ENCODE measurements around the gene PCSK5.
"Not testable (repeated sequence)": the region's sequence is repeated elsewhere in the genome, so short reads cannot be mapped to it uniquely, and the experiment has no call there.

Gene PCSK5

DNA sequence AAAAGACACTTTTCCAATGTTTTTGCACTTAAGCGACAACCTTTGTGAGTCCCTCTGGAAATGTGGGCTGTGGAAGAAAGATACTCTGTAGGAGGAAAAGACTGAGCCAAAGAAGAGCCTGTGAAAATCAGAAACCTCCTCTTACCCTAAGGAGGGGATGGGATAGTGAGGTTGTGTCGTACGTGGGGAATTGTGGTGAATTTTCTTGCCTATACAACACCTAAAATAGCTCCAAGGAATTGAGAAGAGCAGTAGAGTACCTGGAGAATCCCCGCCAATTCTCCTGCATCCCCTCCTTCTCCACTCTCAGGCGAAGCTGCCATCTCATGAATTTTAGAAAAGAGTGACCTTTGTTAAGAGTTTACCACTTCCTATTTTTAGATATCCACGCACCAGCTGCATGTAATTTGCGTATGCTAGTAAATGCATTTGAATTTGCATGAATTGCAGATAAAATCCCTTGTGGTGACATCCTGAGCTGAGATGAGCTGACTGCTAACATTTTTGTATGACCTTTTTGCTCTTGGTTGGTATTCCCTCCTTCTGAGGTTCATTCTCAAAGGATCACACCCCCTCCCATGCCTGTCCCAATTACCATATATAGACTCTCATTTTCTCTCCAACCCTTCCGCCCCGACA lies 147.2 kb downstream of the PCSK5 start:
- DNase-seq, result no peak
- intact Hi-C loops (cut with DNase I), result no loop called here

DNA sequence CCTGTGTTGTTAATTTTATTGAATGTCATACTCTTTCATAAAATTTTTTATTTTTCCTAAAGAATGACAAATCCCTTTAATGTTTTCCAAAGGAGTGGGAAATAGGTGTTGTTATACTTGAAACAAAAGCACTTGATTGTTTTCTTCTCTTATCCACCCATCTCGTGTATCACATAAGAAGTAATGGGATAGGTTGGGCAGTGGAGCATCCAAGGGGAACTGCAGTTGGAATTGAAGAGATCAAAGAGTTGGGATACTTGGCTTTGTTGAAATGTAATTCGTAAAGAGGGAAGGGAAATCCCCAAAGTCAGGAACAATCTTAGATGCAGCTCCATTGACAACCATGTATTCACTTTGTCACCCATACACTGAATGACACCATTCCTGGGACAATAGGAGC lies 148.0 kb downstream of the PCSK5 start:
- DNase-seq, result no peak
- intact Hi-C loops (cut with DNase I), result no loop called here

DNA sequence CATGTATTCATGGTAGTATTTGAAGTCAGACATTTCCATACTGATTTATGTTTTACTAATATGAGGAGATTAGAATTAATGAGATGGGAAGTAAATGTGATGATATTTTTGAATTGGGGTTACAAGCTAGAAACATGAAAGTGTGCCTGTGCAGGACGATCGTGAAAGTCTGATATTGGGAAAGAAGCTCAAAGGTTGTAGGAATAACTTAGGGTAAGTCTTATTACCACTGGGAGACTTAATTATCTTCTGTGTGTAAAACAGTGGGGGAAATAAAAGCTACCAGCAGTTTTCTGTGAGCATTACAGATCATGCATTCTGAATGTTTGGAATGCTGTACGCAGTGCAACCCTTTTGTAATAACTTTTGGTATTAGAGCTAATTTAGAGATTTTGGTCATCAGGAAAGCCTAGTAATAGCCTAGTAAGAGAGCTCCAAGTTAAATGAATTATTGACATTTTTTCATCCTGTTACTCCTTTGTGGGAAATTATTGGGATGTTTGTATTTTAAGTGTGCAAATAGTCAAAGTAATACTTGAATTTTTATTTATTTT lies 153.9 kb downstream of the PCSK5 start:
- intact Hi-C loops (cut with DNase I), result no loop called here

DNA sequence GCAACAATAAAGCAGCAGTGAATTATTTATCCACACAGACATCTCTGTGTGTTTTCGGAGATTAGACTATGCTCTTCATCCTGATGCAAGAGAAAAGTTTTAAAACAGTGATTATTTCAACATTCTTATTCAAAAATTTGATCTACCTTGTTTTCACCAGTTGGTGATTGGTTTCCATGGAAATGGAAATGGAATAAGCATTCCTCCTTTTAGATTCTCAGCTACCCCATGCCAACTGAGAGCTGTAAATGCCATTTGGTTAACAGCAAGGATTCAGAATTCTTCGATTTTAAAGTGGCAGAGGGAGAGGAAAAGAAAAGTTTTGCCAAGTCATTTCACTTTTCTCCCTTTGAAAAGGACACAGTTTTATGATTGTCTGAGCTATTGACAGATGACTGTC lies 154.7 kb downstream of the PCSK5 start:
- DNase-seq, result no peak
- intact Hi-C loops (cut with DNase I), result no loop called here

More for the DNA sequence above, 153.9 kb downstream of the PCSK5 start:
- no peak for DNase-seq

DNA sequence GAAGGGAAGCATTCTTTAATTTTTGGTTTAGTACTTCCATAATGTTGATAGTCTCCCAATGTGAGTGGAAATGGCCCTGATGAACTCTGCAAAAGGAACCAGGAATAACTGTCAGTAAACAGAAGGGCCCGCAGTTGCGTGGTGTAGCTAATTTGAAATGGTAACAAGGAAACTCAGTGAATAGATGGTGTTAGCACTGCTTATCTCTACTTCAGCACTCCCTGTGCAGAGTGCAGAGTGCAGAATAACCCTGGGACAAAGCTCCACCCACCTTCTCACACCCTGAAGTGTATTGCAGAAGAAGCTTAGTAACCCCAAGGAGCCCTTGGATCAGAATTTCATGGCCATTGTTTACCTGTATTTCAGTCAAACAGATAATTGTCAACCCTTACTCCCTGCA lies 158.9 kb downstream of the PCSK5 start:
- intact Hi-C loops (cut with DNase I), result no loop called here
- no peak for DNase-seq

DNA sequence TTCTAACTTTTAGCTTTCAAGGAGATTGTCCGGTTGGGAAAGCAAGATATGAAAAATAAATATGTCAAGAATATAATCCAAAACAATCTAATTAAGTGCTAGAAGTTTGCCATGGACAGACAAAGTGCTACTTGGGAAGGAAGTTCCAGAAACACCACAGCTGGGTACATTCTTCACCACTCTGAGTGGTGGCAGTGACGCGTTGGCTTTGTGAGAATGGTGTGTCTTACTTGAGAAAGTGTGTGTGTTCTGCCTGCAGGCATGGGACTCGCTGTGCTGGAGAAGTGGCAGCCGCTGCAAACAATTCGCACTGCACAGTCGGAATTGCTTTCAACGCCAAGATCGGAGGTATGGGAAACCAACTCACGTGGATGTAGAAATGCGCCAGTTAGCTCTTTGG lies 177.2 kb downstream of the PCSK5 start:
- intact Hi-C loops (cut with DNase I), result no loop called here
- DNase-seq, result no peak

DNA sequence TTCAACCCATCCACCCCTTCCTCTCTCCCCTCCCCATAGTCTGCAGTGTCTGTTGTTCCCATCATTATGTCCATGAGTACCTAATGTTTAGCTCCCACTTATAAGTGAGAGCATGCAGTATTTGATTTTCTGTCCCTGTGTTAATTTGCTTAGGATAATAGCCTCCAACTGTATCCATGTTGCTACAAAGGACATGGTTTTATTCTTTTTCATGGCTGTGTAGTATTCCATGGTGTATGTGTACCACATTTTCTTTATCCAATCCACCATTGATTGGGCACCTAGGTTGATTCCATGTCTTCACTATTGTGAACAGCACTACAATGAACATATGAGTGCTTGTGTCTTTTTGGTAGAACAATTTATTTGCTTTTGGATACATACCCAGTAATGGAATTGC lies 187.1 kb downstream of the PCSK5 start:
- no peak for DNase-seq
- intact Hi-C loops (cut with DNase I), result no loop called here

DNA sequence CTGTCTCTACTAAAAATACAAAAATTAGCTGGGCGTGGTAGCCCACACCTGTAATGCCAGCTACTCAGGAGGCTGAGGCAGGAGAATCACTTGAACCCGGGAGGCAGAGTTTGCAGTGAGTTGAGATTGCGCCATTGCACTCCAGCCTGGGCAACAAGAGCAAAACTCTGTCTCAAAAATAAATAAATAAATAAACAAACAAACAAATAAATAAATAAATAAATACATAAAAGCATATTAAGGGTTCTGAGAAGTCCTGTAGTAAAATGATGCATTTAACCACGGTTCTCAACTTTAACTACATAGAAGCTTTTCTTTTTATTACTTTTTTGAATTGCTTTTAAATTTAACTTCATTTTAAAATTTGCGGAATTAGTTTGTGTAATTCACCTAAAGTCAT lies 190.8 kb downstream of the PCSK5 start:
- intact Hi-C loops (cut with DNase I), result not testable (repeated sequence)

DNA sequence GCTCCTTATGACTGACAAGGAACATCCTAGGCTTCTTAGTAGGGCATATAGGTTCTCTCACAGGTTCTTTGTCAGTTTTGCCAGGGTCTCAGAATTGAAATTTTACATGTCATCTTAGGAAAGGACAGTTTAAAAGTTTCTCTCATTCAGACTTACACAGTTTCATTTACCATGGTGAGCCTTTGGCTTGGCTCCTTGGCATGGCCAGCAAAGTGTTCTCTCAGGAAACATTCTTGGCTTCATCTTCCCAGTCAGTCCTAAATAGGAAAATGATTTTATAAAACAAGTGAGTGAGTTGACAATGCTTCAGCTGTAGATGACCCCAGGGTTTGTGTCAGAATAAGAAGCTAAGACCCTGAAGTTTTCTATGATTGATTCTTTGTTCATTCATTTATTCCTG lies 191.6 kb downstream of the PCSK5 start:
- no peak for DNase-seq
- intact Hi-C loops (cut with DNase I), result no loop called here

More for the DNA sequence above, 190.8 kb downstream of the PCSK5 start:
- DNase-seq, result not testable (repeated sequence)

DNA sequence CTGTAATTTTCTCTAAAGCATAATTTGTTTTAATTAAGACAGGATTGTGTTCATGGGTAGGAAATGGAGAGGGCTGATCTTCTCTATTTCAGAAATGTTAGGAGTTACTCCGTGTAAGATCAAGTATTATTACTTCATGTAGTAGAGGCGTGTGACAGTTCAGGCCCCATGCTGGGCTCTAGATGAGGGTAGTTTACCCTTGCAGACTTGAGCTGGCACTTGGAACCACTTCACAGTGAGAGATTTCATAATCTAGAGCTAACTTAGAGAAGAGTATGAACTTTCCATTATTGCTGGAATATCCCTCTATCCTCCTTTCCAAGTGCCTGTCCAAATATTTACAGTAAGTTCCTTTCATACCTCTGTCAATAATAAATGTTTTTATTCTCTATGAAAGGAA lies 195.1 kb downstream of the PCSK5 start:
- DNase-seq, result no peak
- intact Hi-C loops (cut with DNase I), result no loop called here

DNA sequence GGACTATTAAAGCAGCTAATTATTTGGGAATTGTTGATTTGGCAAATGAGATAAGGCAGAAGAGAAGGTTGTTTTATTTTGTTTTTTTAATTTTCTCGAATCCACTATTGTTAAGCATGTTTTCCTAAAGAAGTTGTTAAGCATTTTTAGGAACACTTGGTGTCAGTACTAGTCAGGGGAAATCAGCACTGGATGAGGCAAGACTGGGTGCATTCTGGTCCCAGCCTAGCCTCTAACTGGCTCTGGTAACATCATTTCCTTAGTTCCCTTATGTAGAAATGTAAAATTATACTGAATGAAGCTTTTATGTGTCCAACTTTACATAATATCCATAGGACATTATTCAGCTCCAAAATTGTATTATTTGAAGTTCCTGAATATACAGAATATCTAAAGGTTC lies 196.1 kb downstream of the PCSK5 start:
- intact Hi-C loops (cut with DNase I), result no loop called here

DNA sequence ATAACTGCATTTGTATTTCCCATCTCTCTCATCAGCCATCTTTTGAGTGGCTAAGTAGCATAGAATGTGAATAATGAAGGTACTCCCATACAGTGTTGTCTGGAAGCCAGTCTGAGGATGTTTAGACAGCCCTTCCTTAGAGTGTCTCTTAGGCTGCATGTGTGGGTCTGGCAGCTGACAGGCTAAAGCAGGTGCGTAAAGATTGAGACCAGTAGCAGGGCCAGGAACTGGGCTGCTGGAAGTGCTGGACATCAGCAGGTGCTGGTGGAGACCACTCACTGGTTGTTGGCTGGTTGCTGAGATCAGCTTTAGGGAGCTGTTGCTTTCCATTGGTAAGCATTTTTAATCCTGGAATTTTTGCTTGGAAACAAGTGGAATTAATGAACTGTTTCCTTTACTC lies 197.5 kb downstream of the PCSK5 start:
- DNase-seq, result no peak
- intact Hi-C loops (cut with DNase I), result no loop called here

More for the DNA sequence above, 196.1 kb downstream of the PCSK5 start:
- DNase-seq, result no peak

DNA sequence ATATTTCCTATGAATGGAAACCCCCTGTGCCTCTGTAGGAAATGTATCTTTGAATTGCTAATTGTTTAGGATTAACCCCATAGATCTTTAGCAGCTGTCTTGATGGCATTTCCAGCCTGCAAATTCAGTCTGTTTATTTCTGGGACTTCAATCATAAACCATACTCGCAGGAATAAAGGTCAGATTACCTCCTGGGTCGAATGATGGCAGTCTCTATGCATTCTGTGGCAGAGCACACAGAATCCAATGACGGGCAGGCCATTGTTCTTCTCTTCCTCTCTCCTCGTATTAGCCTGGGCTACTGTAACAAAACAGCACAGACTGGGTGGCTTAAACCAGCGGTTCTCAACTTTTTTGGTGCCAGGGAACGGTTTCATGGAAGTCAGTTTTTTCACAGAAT lies 199.9 kb downstream of the PCSK5 start:
- intact Hi-C loops (cut with DNase I), result no loop called here

DNA sequence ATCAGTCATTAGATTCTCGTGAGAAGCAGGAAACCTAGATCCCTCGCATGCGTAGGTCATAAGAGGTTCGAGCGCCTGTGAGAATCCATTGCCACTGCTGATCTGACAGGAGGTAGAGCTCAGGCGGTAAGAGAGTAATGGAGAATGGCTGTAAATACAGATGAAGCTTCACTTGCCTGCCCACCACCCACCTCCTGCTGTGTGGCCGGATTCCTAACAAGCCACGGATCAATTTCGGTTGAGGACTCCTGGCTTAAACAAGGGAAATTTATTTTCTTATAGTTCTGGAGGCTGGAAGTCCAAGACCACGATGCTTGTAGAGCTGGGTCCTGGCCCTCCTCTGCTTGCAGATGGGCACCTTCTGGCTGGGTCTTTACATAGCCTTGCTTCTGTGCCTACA lies 200.4 kb downstream of the PCSK5 start:
- intact Hi-C loops (cut with DNase I), result no loop called here

More for the DNA sequence above, 199.9 kb downstream of the PCSK5 start:
- DNase-seq, result no peak

DNA sequence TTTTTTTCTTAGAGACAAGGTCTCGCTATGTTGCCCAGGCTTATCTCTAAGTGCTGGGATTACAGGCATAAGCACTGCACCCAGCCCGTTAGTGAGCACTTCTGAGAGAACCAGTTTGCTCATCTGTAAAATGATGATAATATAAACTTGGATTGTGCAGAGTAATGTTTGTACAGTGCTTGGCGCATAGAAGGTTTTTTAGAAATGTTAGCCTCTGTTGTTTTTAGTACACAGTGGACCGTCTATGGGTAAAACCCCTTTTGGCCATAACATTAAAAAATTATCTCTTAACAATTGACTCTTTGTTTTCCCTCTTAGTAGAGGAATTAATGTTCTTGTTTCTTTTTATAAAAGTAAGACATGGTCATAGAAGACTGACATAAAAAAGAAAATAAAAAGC lies 202.1 kb downstream of the PCSK5 start:
- DNase-seq, result no peak
- intact Hi-C loops (cut with DNase I), result no loop called here

More for the DNA sequence above, 200.4 kb downstream of the PCSK5 start:
- no peak for DNase-seq

DNA sequence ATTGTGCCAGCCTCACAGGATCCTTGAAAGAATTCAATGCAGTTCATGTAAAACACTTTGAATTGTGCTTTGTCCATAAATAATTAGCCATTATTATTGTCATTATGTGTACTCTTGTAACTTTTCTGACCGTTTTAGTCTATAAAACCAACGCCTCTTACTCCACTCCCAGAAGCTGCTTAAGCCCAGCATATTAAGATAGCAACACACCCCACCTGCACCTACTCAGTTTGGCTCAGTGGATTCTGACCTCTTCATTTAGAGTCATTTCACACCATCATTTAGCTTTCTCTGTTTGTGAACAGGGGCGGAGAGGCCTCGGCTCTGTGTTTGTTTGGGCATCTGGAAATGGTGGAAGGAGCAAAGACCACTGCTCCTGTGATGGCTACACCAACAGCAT lies 205.1 kb downstream of the PCSK5 start:
- intact Hi-C loops (cut with DNase I), result no loop called here
- DNase-seq, result no peak

DNA sequence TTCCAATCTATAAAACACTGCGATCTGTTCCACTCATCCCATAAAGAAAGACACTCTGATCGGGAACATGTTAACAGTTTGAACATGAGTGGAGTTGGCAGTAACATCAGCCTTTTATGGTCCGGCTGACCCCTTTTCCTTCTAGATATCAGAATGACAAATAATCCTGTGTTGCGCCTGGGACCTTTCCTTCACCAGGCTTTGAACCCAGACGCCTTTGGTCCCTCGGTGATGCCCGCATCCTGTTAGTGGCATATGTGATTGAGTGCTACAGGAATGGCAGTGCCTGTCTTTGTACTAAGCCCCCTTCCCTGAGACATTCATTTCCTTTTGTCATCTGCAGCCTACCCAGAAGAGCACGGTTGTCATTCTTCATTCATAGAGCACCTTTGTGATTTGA lies 209.0 kb downstream of the PCSK5 start:
- intact Hi-C loops (cut with DNase I), result no loop called here
- DNase-seq, result no peak

DNA sequence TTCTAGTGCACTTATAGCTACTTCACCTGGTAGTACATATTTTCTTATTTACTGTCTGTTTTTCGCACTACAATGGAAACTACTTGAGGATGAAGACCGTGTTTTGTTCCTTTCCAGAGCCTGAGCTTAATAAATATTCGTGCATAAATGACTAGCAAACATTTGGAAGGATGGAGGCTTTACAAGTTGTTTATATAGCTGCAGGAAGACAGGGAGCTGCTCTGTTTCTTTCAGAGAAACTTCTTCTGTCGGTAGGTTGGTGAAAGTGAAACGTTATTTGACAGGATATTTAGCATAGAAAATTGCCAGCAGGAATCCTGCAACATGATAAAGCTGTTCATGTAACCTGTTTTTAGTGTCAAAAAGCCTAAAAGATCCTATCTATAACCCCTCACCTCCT lies 210.6 kb downstream of the PCSK5 start:
- DNase-seq, result no peak
- intact Hi-C loops (cut with DNase I), result no loop called here

DNA sequence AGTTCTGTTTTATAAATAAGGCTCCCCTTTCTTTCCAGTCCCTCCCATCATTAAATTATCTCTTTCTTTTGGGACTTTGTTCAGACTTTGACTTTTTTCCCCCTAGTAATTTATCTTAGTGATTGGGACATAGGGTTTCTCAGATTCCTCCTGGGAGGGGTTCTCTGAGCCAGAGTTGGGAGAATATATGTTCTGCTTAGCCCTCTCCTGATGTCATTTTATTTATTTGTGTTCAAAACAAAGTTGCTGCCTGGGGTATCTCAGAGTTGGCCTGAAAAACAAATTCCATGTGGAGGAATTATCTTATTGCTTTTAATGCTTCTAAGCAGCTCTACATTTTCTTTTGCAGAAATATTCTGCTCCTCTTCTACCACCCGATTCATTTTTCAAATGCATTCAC lies 211.0 kb downstream of the PCSK5 start:
- DNase-seq, result no peak
- intact Hi-C loops (cut with DNase I), result no loop called here

DNA sequence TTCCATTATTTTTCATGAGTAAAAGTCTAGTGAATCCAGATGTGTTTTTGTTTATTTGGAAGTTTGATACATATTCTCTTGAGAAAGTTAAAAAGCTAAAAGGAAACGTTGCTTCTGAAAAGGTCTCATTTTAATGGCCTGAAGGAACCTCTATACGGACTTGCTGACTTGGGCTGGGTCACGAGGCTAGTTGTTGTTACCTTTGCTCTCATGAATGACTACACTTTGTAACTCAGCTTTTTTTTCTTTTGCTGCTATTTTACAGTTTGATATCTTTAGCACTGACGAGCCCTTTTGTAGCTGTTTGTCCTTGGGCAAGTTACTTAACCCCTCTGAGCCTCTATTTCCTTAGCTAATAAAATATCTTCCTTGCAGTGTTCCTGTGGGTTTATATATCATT lies 211.5 kb downstream of the PCSK5 start:
- intact Hi-C loops (cut with DNase I), result no loop called here
- DNase-seq, result no peak

DNA sequence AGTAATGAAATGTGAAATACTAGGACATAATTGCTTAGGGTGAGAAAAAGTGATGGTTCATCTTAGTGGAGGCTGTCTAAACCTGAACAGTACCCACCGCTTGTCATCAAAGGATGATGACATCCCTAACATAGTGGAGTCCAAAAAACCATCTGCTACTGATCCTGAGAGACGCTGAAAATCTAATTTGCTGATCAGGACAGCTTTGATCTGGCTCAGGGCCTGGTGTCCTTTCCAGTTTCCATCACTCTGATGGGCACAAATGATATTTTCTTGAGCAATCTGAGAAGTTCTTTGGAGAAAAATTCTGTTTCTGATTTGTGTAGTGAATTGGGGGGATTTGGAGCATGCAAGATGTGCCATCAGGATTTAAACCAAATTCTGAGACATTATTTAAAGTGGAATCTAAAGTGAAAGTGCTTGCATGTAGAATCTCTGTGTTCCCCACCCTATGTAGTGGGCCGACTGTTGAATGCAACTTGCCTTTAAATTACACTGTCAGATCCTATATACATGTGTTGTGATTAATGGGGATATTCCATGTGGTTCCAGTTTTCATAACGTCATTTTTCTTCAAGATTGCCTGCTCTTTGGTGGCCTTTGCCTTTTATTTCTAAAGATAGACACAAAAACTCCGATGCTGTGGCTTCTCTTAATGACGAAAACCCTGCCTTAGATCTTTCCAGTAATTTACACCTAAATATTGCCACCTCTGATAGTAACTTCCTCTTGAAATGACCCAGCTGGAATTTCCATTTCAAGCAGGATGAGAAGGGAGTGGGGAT lies 213.2 kb downstream of the PCSK5 start:
- intact Hi-C loops (cut with DNase I), result no loop called here
- no peak for DNase-seq

DNA sequence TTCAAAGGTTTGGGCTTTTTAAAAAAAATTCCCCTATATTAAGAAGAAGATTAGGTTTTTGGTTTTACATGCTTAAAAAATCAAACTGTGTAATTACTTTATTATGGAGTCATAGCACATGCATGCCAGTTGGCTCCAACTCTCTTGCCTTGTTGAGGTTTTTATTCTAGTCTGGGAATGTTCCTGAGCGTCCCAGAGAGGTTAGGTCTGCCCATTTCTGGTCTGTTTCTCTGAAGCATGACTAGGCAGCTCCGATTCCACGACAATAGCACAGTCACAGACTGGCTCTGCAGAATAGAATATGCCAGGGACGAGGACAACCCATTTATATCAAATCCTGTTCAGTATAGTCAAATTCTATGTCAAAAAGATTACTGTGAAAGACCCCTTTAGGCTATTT lies 217.0 kb downstream of the PCSK5 start:
- DNase-seq, result no peak
- intact Hi-C loops (cut with DNase I), result no loop called here

All from posterior cingulate gyrus (tissue), 11 donors.